GM18508 (cell line): ENCODE measurements around the gene TRAF3.
"Not testable (repeated sequence)": the region's sequence is repeated elsewhere in the genome, so short reads cannot be mapped to it uniquely, and the experiment has no call there.

Source experiments
- ATAC-seq: cut with Tn5 transposase; IDR thresholded peaks from one replicate; pipeline ENCODE4 v1.9.1; 2021; ENCODE audit warnings: moderate number of reproducible peaks; ENCODE audit not compliant: insufficient read depth, unreplicated experiment

The TRAF3 gene

DNA sequence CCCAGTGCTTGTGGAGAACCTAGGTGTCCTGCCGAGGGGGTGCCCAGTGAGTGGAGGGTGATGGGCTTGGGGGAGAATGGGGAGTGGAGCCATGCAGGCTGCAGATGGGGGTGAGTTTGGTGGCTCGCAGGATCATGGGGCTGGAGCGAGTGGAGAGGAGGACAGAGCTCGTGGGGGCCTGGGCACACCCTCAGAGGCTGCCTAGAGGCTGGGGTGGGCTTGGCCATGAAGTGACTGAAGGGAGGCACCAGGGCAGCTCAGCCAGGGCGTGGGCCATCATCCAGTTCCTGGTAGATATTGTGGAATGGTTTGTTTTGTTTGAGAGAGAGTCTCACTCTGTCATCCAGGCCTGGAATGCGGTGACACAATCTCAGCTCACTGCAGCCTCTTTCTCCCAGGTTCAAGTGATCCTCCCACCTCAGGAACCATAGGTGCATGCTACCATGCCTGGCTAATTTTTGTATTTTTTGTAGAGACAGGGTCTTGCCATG, 101.8 kb downstream of the TRAF3 start:
- no peak for ATAC-seq

DNA sequence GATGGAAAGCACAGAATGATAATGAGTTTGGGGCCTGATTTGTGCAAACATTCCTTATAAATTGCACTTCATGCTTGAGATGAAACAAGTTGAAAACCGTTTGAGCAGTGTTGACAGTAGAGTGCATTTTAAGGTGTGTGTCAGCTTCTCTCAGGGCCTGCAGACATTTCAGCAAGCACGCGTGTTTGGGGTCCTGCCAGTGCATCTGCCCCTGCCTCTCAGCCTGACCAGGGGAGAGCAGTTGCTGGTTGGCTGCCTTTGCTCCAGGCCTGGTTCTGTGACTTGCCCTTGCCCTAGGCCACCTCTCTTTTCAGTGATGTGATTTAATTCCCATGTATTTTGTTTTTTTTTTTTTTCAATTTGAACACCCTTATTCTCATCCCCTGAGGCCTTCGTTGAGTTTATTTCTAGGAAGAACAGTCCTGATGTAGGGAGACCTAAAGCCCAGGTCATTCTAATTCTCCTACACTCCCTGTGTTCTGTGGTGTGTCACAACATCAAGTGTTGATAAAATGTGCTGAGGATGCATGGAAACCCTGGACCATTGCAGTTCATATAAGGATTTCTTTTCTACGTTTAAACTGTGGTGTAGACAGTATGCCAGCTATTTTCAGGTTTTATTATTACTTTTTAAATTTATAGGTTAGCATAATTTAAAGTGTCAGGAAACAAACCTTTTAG, 105.1 kb downstream of the TRAF3 start:
- ATAC-seq, result no peak

GRCh38 chr14:102883089-102883541, 105.9 kb downstream of the TRAF3 start:
- ATAC-seq, result no peak

- no peak for ATAC-seq
Observed at GRCh38 chr14:102883554-102883953, 106.3 kb downstream of the TRAF3 start.

GRCh38 chr14:102885737-102886447, 108.6 kb downstream of the TRAF3 start:
- no peak for ATAC-seq

DNA sequence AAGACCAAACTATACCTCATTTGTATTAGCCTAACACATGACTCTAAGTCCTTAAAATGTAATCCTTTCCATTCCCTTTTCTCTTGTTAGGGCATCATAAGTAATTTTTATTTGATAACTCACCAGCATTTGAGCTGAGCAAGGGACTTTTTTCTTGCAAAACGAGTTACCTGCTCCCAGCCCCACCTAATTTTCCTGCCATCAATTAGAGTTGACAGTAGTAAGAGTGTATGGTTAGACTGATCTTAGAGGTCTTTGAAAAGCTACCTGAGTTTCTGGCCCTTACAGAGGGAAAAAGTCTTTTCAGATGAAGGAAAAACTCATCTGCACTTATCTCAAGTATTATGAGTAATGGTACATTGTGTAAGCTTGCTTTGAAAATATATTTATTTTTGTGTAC, 111.5 kb downstream of the TRAF3 start:
- ATAC-seq, result no peak

GRCh38 chr14:102889615-102890014, 112.4 kb downstream of the TRAF3 start:
- no peak for ATAC-seq

DNA sequence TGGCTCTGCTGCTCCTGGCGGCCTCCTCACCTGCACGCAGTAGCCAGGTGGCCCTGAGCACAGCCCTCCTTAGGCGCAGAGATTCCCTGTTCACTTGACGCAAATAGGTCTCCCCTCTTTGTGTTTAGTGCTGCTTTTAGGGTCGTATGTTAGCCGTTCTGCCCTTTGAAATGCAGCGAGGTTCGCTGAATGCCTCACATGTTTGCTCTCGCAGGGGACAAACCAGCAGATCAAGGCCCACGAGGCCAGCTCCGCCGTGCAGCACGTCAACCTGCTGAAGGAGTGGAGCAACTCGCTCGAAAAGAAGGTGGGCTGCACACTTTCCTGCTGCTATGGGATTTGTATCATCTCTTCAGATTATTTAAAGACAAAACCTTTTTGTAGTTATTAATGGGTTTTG, 113.9 kb downstream of the TRAF3 start:
- ATAC-seq, result no peak

DNA sequence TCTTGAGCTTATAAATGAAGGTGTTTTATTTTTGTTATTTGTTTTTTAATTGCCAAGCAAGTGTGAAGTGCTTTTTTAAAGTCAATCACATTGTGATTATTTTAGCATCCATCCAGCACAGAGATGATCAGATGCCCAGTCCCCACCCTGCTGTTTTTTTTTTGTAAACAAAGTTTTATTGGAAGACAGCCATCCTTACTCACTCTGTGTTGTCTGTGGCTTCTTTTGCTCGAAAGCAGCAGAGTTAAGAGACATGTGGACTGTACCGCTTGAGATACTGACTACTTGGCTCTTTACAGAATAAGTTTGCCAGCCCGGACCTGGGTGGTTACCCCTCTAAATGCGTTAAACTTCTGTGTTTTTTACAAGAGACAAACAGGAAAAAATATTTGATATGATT, 114.3 kb downstream of the TRAF3 start:
- no peak for ATAC-seq

- ATAC-seq, result no peak
Observed at GRCh38 chr14:102892651-102893050, 115.4 kb downstream of the TRAF3 start.

DNA sequence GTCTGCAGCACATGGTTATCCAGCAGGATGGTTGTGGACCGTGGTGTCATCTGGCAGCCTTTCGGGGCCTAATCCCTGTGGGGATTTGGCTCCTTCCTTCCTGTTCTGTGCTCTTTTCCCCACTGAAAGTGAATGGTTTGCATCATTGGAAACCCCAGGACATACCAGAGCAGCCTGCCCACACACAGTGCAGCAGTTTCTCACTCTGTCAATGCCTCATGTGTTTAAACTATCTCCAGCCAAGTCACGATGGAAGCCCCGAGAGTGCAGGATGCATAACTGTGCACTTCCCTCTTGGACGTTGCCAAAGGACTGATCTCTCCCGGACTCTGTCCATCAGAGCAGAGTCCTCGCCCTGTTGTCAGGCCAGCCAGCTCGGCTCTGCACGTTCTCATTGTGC, 116.2 kb downstream of the TRAF3 start:
- ATAC-seq, result no peak

DNA sequence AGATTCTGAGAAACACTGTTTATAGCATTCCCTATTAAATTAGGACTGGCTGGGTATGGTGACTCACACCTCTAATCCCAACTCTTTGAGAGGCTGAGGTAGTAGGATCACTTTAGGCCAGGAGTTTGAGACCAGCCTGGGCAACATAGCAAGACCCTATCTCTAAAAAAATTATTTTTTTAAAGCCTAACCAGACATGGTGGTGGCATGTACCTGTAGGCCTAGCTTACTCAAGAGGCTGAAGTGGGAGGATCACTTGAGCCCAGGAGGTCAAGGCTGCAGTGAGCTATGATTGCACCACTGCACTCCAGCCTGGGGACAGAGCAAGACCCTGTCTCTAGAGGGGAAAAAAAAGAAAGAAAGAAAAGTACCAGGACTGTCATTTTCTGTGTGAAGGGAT, 119.5 kb downstream of the TRAF3 start:
- not testable (repeated sequence) for ATAC-seq

- no peak for ATAC-seq
Observed at GRCh38 chr14:102897299-102898027, 120.2 kb downstream of the TRAF3 start.

GRCh38 chr14:102898298-102898697, 121.0 kb downstream of the TRAF3 start:
- ATAC-seq, result no peak

- no peak for ATAC-seq
Observed at GRCh38 chr14:102898776-102899515, 121.7 kb downstream of the TRAF3 start.

DNA sequence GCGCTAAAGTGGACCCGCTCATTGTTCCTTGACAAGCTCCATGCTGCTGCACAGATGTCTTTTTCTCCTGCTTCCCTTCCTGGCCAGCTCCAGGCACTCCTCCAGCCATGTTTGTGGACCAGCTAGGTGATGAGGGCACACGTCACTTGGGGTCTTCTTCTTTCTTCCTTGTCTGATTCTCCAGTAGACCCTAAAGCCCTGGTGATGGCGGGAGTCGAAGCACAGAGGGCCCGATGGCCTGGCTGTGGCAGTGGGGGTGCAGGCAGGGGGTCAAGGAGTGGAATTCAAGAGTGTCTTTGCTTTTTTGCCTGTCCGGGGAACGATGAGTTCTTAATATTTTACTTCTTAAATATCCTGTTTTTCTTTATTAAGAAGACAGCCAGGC, 122.3 kb downstream of the TRAF3 start:
- ATAC-seq, result no peak

DNA sequence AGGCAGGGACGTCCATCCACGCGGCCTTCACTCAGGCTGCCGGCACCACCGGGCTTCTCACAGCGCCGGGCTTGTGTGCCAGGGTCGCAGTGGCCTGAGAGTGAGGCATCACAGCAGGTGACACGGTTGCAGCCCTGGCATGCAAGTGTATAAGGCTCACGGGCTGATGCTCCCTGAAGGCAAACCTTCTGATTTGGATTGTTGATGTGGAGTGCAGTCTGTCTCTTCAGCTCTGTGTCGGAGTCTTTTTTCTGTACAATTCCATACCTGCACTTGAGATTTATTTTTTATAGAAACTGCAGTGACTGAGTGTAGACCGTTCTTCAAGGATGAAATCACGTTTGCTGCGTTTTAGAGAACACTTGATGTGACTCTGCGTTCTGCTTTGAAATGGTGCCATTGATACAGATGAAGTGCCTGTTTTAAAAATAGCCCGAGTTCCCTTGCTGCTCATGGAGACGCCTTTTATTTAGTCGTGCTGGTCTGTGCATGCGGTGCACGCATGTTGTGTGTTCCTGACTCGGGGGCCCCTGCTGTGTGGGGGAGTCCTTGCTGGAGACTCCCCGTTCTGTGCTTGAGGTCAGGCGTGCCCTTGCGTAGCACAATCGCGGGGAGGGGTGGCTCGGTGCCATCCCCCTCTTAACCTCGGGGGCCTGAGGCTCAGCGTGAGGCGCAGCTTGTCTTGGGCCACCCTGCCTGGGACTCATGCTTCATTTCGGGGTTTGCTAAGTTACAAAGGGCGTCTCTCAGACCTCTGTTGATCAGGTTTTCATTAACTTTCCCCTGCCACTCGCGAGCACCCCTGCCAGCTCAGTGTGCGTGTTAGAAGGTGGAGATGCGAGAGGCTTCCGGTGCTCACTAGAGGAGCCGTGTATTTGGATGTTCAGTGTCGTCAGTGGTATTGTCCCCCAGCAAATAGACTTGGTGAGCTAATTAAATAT, 123.7 kb downstream of the TRAF3 start:
- no peak for ATAC-seq

DNA sequence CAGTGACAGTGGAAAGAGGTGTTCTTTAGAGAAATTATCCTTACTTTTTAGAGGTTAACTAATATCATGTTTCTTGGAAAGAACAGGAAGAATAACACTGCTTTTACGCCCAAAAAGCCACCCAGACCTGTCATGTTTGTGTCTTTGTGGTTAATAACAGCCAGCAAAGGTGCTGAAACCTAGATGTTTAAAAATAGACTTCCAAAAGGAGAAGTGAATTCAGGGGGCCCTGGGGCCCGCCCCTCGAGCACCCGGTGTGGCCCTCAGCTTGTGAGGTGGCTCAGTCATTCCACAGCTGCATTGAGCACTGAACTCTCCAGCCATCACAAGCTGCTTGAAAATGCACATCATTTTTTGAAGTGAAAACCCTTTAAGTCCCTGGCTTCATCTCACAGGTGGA, 124.4 kb downstream of the TRAF3 start:
- ATAC-seq, result peak; percentile 29

DNA sequence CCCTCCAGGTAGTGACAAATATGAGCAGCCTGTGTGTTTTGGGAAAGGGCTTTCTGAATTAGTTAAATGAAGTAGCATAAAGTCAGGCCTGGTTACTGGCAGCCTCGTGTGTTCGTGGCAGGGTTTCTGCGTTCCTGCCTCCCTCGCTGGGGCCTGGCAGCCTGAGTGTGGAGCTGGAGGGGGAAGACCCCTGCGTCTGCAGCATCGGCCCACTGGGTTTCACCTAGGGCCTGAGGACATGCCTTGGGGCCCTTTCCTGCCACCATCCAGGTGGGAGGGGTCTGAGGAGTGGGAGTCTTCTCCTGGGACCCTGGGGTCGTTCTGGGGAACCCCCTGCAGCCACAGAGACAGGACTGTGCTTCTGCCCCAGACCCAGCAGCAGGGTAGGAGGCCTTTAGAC, 124.8 kb downstream of the TRAF3 start:
- no peak for ATAC-seq
